Measurements from ENCODE around the gene ZNF45.

DNA sequence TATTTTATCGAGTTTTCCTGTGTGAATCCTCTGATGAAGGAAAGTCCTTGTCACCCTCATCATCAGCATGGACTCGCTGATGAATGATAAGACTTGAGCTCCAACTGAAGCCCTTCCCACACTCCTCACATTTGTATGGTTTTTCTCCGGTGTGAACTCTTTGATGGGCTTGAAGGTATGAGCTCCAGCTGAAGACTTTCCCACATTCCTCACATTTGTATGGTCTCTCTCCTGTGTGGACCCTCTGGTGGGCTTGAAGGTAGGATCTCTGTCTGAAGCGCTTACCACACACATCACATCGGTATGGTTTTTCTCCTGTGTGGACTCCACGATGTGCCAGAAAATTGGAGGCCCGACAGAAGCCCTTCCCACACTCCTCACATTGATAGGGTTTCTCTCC lies 21.7 kb downstream of the ZNF45 start:
- TF ChIP-seq, protein P1, sequence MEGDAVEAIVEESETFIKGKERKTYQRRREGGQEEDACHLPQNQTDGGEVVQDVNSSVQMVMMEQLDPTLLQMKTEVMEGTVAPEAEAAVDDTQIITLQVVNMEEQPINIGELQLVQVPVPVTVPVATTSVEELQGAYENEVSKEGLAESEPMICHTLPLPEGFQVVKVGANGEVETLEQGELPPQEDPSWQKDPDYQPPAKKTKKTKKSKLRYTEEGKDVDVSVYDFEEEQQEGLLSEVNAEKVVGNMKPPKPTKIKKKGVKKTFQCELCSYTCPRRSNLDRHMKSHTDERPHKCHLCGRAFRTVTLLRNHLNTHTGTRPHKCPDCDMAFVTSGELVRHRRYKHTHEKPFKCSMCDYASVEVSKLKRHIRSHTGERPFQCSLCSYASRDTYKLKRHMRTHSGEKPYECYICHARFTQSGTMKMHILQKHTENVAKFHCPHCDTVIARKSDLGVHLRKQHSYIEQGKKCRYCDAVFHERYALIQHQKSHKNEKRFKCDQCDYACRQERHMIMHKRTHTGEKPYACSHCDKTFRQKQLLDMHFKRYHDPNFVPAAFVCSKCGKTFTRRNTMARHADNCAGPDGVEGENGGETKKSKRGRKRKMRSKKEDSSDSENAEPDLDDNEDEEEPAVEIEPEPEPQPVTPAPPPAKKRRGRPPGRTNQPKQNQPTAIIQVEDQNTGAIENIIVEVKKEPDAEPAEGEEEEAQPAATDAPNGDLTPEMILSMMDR (conservative IDR thresholded peaks at IDR 0.05; ENCODE audit: low read depth, low read length), result no peak
- no peak for TF ChIP-seq CEBPB (IDR thresholded peaks at IDR 0.05; ENCODE audit: low read depth, low read length)
- no peak for TF ChIP-seq POLR2A (IDR thresholded peaks at IDR 0.05; ENCODE audit: low read depth, low read length)
- TF ChIP-seq MXI1 (IDR thresholded peaks at IDR 0.05; ENCODE audit: borderline replicate concordance, low read depth, low read length), result no peak
- no peak for TF ChIP-seq MAZ (IDR thresholded peaks at IDR 0.05; ENCODE audit: borderline replicate concordance, low read depth, low read length)
- TF ChIP-seq RFX5 (IDR thresholded peaks at IDR 0.05; ENCODE audit: low read depth, low read length), result no peak
- no peak for TF ChIP-seq BHLHE40 (IDR thresholded peaks at IDR 0.05; ENCODE audit: low read depth, low read length)
- no peak for TF ChIP-seq SMC3 (IDR thresholded peaks at IDR 0.05; ENCODE audit: low read depth, low read length)
- no peak for TF ChIP-seq NFE2L2 (IDR thresholded peaks at IDR 0.05; ENCODE audit: low read depth, low read length)
- TF ChIP-seq, protein P2, sequence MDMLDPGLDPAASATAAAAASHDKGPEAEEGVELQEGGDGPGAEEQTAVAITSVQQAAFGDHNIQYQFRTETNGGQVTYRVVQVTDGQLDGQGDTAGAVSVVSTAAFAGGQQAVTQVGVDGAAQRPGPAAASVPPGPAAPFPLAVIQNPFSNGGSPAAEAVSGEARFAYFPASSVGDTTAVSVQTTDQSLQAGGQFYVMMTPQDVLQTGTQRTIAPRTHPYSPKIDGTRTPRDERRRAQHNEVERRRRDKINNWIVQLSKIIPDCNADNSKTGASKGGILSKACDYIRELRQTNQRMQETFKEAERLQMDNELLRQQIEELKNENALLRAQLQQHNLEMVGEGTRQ (IDR thresholded peaks at IDR 0.05; ENCODE audit: low read depth, low read length), result no peak
